ENCODE measurements around the gene C1orf167. TPM values are rescaled to one million over a fixed set of nuclear protein-coding genes. Genes with fewer than 3 reads are reported as not detected.

The C1orf167 gene
- total and polyA plus RNA-seq, 10 of the 15 experiments (the other 5 are each of a cell fraction or from before 2014, with no cell fraction given): 0.17 to 0.31 TPM; not detected in 8

DNA sequence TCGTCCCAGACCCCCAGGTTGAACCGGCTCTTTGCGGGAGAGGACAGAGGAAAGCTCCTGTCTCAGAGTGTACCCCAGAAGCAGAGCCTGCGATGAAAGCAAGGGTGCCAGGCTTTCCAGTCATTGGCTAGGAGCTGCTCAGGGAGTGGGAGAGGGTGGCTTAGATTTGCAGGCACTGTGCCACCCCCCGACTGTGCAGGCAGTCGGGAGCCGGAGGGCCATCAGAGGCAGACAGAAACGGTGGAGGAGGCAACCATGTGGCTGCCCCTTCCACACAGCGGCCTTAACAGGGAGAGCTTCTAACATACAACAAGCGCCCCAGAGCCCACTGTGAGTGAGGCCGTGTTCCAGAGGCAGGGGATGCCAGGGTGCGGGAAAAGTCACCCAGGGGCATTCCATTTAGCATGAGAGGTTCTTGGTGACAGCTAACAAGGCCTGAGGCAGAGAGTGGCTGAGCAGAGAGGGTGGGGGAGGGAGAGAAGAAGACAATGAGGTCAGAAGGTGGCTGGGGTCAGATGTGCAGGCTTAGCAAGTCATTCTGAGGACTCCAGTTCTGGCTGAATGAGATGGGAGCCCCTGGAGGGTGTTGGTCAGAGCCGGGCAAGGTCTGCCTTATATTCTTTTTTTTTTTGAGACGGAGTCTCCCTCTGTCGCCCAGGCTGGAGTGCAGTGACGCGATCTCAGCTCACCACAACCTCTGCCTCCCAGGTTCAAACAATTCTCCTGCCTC, 9.5 kb upstream of the C1orf167 start:
- BruUV-seq (replicated peaks): no TSS peak
- ChIA-PET RAD21 (ENCODE audit: unreplicated experiment) (no interaction called here), SMC1A (ENCODE audit: uncharacterized antibody, unreplicated experiment) (no interaction called here), CTCF (no interaction called here), POLR2A (no interaction called here)
- DNase-seq (ENCODE audit: low read depth, low spot score) (no peak), FAIRE-seq (no peak), ATAC-seq (no peak)
- no peak overlapping the region for H3K27ac ChIP-seq (ENCODE audit: control insufficient read depth, insufficient read depth)
- no peaks in the 10 kb centered on the region for H3K27me3 ChIP-seq (replicated peaks in 1 of 2; ENCODE audit: control insufficient read depth in 2 of 2, insufficient read depth in 2 of 2, low read length in 1 of 2)
- in situ Hi-C loops (cut with MboI): no loop called here
- H3K36me3 ChIP-seq (ENCODE audit: control insufficient read depth in 2 of 2, insufficient read depth in 2 of 2, low read length in 1 of 2): no peaks in the 10 kb centered on the region
- H3K9me3 ChIP-seq (replicated peaks; ENCODE audit: control insufficient read depth, insufficient read depth, low read length): no peaks in the 10 kb centered on the region; the same call in 2 of the 3 replicates
- TF ChIP-seq TCF3 (IDR thresholded peaks at IDR 0.05; ENCODE audit: borderline replicate concordance, insufficient read depth, low read depth, low read length): no peak
- TF ChIP-seq SMAD5 (IDR thresholded peaks at IDR 0.05; ENCODE audit: low read depth): no peak
- TF ChIP-seq, protein P1, sequence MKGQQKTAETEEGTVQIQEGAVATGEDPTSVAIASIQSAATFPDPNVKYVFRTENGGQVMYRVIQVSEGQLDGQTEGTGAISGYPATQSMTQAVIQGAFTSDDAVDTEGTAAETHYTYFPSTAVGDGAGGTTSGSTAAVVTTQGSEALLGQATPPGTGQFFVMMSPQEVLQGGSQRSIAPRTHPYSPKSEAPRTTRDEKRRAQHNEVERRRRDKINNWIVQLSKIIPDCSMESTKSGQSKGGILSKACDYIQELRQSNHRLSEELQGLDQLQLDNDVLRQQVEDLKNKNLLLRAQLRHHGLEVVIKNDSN (IDR thresholded peaks at IDR 0.05; ENCODE audit: borderline replicate concordance, extremely low read length, insufficient read depth, low read depth, low read length): no peak
- TF ChIP-seq IKZF1 (conservative IDR thresholded peaks at IDR 0.05): no peak
- TF ChIP-seq NBN (IDR thresholded peaks at IDR 0.05): no peak
- no peak for TF ChIP-seq CEBPB (IDR thresholded peaks at IDR 0.05; ENCODE audit: borderline replicate concordance in 1 of 2, low read depth in 2 of 2, low read length in 2 of 2)
- TF ChIP-seq GABPA (IDR thresholded peaks at IDR 0.05; ENCODE audit: low read depth): no peak
- no peak for TF ChIP-seq ZNF274 (IDR thresholded peaks at IDR 0.05; ENCODE audit: insufficient read depth, insufficient read length)
- no peak for TF ChIP-seq BACH1 (IDR thresholded peaks at IDR 0.05; ENCODE audit: borderline replicate concordance)
- TF ChIP-seq CHD4 (IDR thresholded peaks at IDR 0.05): no peak
- no peak for TF ChIP-seq MTA2 (IDR thresholded peaks at IDR 0.05; ENCODE audit: low read depth)
- no peak for TF ChIP-seq EP300 (IDR thresholded peaks at IDR 0.05; ENCODE audit: borderline replicate concordance in 1 of 2, control insufficient read depth in 1 of 2, low read depth in 2 of 2, low read length in 2 of 2)
- H4K20me1 ChIP-seq (ENCODE audit: control insufficient read depth, insufficient read depth): no peaks in the 10 kb centered on the region
- no peak overlapping the region for H3K4me2 ChIP-seq (ENCODE audit: control insufficient read depth, insufficient read depth)
- intact Hi-C loops (cut with micrococcal nuclease; ENCODE audit: unreplicated experiment): no loop called here
- no peak overlapping the region for H3K4me3 ChIP-seq
- WGBS (ENCODE audit: insufficient coverage, insufficient replicate concordance, low lambda C conversion rate, missing lambda C conversion rate): 63% methylated on average over 17 of the region's 17 CpGs
- H3K9ac ChIP-seq (ENCODE audit: control insufficient read depth, insufficient read depth, low read length): no peak overlapping the region
- H3K79me2 ChIP-seq (ENCODE audit: control insufficient read depth, insufficient read depth, low read length): no peaks in the 10 kb centered on the region
- 0 out of 2 replicates have a peak, but pooled peaks cover 4% of the 10 kb centered on the region for H3K4me1 ChIP-seq (ENCODE audit: control insufficient read depth, insufficient read depth, low read length)
- no peak overlapping the region for H2AFZ ChIP-seq (ENCODE audit: control insufficient read depth, low read depth, low read length)
